Measurements from ENCODE around the gene P2RX4.
"Not testable (repeated sequence)": the region's sequence is repeated elsewhere in the genome, so short reads cannot be mapped to it uniquely, and the experiment has no call there.

The P2RX4 gene

DNA sequence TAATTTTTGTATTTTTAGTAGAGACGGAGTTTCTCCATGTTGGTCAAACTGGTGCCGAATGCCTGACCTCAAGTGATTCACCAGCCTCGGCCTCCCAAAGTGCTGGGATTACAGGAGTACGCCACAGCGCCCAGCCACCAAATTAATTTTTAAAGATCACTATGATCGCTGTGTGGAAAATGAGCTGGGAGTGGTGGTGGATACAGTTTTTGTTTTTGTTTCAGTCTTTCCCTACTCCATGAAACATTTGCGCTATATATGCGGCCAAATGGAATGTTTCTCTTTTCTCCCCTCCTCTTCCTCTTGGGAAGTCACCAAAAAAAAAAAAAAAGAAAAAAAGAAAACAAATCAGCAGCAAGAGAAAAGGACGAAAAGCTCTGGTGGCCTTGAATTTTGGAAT is 20.8 kb upstream of the P2RX4 start:
- DNase-seq, result no peak

DNA sequence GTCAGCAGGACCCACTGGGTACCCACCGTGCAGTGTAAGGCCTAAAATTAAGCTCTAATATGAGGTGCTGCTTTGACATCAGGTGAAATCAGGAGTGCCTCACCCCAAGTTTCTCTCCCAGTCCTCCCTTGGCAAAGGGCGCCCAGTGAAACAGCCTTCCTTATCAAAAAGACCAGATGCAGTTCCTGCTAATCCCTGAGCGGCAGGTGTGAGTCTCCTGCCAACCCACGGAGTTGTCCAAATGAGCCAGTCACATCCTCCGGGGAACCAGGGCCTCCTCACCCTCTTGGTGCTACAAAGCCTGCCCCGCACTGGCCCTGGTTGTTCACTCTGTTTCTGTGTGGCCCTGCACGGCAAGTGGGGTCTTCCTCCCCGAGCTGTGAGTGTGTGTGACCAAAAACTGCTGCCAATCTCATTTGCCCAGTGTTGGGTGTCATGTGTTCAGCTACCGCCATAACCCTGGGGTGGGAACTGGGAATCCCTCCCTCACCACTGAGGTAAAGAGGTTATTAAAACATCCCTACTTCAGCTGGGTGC is 20.2 kb upstream of the P2RX4 start:
- DNase-seq, result peak; percentile 84

DNA sequence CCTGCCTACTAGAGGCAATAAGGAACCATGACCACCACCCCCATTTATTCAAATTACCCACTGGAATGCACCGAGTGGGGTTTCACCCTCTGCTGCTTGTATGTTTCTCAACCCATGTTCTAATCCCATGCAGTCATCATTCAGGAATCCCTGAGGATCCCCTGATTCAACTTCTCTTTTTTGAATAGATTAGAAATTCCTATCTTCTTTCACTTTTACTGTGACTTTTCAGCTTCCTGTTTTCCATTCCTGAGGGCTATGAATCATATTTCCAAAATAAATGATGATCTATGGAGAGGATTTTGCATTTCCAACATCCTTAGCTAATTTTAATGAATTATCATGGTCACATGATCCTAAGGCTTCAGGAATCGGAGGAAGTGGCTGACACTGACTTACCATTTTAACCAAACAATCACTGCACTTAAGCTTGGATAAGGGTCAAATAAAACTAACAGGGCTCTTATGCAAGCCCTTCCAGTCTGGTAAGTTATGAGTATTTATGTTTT is 19.4 kb upstream of the P2RX4 start:
- no peak for DNase-seq

DNA sequence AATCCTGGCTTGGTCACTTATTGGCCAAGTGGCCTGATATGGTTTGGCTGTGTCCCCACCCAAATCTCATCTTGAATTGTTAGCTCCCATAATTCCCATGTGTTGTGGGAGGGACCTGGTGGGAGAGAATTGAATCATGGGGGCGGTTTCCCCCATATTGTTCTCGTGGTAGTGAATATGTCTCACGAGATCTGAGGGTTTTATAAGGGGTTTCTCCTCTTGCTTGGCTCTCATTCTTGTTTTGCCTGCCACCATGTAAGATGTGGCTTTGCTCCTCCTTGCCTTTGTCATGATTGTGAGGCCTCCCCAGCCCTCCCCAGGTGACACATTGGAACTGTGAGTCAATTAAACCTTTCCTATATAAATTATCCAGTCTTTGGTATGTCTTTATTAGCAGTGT is 18.8 kb upstream of the P2RX4 start:
- DNase-seq, result no peak

DNA sequence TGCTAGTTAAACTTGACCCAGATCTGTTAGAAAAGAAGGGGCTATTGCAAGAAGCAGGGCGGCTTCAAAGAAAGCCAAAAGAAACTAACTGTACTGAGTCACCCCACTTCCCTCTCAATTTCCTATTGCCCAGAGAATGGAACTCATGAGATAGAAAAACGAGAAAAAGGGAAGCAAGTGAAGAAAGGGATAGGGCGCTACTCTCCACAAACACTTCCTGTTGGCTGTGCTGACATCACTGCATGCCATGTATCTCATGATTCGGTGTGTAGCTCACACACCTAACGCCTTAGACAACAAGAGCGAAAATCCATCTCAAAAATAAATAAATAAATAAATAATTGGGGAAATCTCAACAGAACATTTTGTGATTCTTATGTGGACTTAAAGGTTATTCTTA is 13.0 kb upstream of the P2RX4 start:
- peak; percentile 72 for DNase-seq

DNA sequence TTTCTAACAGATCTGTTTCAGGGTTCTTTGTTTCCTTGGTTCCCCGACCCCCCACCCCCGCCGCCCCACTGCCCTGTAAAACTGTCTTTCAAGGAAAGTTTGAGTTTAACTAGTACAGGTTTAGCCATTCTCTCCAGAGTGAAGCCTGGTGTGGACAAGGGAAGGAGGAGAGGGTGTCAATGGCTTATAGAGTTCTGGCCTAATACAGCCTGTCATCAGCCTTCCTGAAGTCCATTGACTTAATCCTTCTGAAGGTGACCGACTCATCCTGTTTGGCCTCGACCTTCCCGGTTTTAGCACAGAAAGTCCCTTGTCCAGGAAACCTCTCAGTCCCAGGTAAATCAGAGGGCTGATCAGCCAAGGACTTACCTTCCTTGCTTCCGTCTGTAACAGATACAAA is 11.0 kb upstream of the P2RX4 start:
- DNase-seq, result no peak

DNA sequence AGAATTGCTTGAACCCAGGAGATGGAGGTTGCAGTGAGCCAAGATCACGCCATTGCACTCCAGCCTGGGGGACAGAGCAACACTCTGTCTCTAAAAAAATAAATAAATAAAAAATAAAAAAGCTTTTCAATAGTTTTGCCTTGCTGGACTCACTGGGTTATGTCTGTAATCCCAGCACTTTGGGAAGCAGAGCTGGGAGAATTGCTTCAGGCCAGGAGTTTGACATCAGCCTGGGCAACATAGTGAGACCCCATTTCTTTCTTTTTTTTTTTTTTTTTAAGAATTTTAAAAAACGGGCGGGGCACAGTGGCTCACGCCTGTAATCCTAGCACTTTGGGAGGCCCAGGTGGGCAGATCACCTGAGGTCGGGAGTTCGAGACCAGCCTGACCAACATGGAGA is 8.8 kb upstream of the P2RX4 start:
- not testable (repeated sequence) for DNase-seq

DNA sequence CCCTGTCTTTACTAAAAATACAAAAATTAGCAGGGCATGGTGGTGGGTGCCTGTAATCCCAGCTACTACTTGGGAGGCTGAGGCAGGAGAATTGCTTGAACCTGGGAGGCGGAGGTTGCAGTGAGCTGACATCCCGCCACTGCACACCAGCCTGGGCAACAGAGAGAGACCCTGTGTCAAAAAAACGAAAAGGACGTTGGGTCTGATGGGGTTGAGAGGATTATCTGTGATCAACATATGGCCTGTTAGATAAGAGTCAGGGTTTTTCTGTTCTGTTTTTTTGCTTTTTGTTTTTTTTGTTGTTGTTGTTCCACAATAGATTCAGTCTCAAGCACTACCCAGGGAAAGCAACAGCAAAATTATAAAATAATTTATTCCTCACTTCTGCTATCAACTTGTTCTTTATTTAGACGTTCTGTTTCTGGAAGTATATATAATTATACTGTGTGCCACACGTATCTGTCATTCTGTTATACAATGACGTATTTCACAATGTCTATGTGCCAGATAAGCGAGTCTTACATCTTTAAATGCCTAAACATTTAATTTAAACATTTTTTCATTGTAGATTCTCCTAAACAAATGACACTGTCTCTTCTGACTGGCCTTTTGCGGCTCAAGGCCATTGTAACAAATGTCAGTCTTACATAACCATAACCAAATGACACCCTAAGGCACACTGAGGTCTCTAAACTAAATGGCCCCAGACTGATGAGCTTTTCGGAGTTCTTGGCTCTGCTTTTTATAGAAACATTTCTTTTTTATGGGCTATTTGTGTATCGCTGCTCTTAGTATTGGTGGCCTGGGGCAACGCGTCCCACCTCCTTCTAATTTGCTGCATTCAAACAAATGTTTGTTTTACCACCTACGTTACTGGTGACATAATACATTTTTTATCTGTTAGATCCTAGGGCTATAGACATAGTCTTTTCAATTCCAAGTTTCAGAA is 7.2 kb upstream of the P2RX4 start:
- peak; percentile 86 for DNase-seq

DNA sequence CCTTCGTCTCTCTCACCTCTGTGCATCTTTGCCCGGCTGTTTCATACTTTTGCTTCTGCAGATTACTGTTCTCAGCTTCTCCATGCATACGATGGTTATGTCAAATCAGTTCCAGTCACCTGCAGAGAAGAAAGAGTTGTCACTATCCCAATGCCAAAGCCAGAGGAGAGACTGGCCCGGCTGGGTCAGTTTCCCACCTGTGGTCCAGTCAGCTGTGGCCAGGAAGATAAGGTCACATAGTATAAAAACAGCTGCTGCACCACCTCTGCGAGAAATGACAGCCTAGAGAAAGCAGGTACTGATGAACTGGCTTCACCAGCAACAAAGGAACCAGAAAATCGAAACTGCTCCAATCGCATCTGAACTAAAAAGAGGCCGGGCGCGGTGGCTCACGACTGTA is 6.4 kb upstream of the P2RX4 start:
- no peak for DNase-seq

DNA sequence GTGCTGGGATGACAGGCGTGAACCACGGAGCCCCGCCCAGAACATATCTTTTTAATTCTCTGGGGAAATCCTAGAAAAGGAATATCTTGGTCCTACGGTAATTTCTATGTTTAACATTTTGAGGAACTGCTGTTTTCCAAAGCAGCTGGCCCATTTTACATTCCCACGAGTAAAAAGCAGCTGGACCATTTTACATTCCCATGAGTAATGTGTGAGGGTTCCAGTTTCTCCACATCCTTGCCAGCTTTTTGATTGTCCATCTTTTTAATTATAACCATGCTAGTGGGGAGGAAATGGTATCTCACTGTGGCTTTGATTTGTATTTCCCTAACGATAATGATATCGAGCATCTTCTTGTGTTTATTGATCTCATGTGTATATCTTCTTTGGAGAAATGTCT is 4.4 kb upstream of the P2RX4 start:
- DNase-seq, result no peak

DNA sequence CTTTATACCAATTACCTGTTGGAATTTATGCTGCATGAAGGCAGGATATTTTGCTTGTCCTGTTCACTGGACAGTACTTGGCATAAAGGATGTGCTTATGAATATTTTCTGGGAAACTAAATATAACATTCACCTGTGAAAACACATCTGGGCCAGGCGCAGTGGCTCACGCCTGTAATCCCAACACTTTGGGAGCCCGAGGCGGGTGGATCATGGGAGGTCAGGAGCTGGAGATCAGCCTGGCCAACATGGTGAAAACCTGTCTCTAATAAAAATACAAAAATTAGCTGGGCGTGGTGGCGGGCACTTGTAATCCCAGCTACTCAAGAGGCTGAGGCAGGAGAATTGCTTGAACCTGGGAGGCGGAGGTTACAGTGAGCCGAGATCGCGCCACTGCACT is 1.4 kb upstream of the P2RX4 start:
- DNase-seq, result not testable (repeated sequence)

DNA sequence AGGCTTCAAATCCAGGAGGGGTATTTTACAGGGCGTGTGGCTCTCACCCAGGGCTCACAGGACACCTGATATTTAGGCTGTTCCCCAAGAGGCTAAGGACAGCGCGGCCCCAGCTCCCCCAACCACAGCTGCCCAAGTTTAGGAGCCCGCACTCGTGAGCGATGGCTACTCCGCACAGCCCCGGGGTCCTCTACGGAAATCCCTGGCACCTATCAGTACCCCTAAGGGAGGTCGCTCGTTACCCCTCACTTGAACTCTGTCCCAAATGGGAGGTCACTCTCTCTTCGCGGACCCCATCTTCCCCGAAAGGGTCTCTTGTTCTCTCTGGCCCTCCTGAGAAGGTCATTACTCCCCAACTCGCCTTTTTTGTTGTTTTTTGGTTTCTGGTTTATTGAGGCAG is 708 bp upstream of the P2RX4 start:
- no peak for DNase-seq

DNA sequence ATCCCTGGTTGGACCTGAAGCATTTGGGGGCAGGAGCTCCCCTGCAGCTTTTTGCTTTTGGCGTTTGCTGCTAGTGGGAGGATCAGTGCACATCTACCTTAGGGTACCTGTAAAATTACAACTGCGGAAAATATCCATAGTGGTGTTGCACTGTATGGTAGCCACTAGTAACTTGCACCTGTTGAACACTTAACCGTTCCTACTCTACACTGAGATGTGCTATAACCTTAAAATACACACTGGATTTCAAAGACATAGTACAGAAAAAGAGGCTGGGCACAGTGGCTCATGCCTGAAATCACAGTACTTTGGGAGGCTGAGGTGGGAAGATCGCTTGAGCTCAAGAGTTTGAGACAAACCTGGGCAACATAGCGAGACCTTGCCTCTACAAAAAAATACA is 2.9 kb downstream of the P2RX4 start:
- DNase-seq, result no peak

DNA sequence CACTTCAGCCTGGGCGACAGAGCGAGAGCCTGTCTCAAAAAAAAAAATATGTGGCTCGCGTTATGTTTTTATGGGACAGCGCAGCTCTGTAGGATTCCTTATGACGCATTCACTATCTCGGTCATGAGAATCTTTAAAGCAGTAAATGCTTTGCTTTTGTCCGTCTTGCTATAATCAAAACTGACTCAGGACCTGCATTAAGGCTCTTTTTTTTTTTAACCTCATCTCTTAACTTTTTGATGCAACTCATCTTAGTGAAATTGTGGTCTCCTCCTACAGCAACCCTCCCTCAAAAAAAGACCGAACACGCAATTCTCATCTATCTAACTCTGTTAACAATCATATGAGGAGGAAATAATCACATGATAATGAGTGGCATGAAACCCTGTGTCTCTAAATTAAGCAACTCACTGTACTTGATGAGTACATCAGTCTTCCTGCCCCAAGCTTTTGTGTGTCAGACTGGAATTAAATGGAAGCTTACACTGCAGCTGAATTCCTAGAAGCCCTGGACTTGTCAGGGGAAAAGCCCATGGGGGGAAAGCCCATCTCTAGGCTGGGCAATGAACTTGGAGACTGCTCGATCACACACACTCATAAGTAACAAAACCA is 4.3 kb downstream of the P2RX4 start:
- DNase-seq, result peak; percentile 67

DNA sequence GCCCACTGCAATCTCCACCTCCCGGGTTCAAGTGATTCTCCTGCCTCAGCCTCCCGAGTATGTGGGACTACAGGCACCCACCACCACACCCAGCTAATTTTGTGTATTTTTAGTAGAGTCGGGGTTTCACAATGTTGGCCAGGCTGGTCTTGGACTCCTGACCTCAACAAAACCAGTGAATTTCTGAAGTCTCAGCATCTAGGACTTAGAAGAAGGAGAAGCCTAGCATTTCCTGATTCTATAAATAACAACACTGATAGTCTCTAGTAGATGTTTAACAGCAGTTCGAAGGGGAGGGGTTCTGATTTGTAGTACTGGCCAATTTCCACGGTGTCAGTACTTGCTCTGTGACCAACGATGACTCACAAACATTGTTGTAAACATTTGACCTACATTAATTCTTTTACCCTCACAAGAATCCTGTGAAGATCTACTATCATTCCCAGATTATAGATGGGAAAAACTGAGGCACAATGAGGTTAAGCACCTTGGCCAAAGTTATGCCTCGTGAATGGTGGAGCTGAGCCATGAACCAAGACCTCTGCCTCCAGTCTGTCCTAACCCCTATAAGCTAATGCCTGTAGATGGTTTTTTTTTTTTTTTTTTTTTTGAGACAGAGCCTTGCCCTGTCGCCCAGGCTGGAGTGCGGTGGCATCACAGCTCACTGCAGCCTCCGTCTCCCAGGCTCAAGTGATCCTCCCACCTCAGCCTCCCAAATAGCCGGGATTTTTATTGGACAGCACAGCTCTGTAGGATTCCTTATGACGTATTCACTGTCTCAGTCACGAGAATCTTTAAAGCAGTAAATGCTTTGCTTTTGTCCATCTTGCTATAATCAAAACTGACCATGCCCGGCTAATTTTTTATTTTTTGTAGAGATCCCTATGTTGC is 5.2 kb downstream of the P2RX4 start:
- peak; percentile 69 for DNase-seq

DNA sequence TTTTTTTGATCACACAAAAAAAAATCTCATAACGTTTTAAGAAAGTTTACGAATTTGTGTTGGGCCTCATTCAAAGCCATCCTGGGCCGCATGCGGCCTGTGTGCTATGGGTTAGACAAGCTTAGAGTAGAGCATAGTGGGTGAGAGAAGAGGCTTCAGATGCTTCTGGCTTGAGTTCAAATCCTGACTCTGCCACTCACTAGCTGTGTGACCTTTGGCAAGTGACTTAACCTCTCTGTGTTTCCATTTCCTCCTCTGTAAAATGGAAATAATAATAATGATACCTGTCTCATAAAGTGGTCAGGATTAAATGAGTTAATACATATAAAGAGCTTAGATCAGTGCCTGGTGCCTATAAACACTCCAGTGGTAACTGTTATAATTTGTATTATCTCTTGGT is 6.2 kb downstream of the P2RX4 start:
- no peak for DNase-seq

DNA sequence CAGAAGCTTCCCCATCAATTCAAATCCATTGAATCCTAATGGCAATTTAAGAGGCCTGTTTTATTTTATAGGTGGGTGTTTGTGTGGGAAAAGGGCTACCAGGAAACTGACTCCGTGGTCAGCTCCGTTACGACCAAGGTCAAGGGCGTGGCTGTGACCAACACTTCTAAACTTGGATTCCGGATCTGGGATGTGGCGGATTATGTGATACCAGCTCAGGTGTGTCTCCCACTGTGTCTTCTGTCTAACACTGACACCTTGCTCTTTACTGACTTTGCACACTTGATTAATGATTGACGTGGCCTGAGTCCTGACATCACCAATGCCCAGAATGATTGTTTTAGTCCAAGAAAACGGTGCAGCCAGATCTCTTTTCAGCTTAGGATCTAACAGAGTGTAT is 7.1 kb downstream of the P2RX4 start:
- no peak for DNase-seq

DNA sequence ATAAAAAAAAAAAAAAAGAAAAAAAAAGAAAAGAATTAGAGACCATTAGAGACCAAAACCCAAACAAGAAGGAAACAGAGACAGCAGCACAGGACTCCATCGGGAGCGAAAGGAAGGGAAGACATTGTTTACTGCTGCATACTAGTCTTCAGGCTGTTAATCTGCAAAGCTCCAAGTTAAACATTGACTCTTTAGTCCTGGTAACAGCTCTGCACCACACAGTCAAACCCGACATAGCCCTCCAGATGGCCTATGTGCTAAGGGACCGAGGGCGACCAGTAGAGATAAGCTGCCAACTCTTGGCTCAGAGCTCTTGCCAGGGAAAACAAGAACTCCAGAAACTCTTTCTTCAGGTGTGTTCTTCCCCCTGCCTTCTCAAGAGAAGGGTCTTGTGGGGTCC is 7.8 kb downstream of the P2RX4 start:
- no peak for DNase-seq

DNA sequence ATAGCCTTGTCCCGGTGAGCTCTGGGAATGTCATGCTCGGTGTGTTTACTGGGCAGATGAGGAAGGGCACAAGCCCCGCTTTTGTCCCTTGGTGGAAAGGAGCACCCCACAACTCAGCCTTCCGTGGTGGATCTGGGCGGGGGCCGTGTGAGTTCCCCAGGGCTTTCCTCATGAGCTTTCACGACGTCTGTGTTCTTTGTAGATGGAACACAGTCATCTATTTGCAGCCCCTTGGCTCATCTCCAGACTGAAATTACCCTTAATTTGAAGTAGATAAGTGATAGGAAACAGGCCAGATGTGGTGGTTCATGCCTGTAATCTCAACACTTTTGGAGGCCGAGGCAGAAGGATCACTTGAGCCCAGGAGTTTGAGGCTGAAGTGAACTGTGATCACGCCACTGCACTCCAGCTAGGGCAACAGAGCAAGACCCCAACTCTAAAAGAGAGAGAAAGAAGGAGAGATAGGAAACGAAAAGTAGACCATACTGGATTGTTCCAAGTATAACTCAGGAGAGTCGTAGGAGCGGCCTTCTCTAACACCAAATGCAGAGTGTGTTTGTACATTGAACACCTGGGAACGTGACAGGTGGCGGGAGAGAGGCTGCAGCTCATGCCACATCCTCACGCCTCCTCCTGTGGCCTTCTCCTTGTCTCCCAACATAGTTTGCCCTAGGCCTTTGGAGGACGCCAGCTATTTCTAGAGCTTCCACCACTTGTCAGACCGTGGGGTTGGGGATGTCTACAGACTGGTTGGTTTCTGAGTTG is 8.8 kb downstream of the P2RX4 start:
- no peak for DNase-seq

DNA sequence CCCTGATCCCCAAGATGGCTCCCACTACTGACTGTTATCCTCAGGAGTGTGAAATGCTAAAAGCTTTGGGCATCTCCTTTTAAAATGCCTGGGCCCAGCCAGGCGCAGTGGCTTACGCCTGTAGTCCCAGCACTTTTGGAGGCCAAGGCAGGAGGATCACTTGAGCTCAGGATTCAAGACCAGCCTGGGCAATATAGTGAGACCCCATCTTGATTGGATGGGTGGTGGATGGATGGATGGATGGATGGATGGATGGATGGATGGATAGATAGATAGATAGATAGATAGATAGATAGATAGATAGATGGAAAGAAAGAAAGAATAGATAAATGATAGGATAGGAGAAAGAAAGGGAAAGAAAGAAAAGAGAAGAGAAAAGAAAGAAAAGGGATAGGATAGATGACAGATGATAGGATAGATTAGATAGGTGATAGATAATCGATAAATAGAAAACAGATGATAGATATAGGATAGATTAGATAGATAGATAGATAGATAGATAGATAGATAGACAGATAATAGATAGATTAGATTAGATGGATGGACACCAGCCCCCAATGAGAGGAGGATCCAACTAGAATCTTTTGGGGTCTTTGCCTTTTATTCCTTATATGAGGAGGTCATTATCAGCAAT is 9.5 kb downstream of the P2RX4 start:
- no peak for DNase-seq

DNA sequence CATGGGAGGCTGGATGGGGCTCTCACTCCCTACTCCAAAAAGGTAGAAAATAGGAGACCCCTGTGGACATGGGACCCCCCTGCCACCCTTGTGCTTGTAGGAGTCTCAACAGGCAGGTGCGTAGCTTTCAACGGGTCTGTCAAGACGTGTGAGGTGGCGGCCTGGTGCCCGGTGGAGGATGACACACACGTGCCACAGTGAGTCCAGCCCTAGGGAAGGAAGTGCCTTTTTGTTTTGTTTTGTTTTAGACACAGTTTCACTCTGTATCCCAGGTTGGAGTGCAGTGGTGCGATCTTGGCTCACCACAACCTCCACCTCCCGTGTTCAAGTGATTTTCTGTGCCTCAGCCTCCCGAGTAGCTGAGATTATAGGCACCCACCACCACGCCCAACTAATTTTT is 12.9 kb downstream of the P2RX4 start:
- DNase-seq, result no peak
